ENCODE results near the gene HAND2. TPM values are rescaled to one million over a fixed set of nuclear protein-coding genes. Genes with fewer than 3 reads are reported as not detected.

Gene HAND2
- total RNA-seq, 1 donor from 2014 or later = not detected

- no peak for DNase-seq
Observed at GRCh38 chr4:173535957-173536356, 5.9 kb upstream of the HAND2 start.

- no peak for DNase-seq
Observed at GRCh38 chr4:173535165-173535902, 5.3 kb upstream of the HAND2 start.

- DNase-seq = no peak
Observed at GRCh38 chr4:173534434-173534833, 4.4 kb upstream of the HAND2 start.

- DNase-seq = no peak
Observed at GRCh38 chr4:173532725-173533511, 2.9 kb upstream of the HAND2 start.

GRCh38 chr4:173531086-173531965 lies 1.3 kb upstream of the HAND2 start:
- DNase-seq = no peak

- no peak for DNase-seq
Observed at GRCh38 chr4:173530326-173531085, 477 bp upstream of the HAND2 start.

GRCh38 chr4:173528378-173529321 lies 1.4 kb downstream of the HAND2 start:
- no peak for DNase-seq

- DNase-seq = no peak
Observed at GRCh38 chr4:173527103-173527891, 2.7 kb downstream of the HAND2 start.

GRCh38 chr4:173526724-173527102 lies 3.3 kb downstream of the HAND2 start:
- no peak for DNase-seq

GRCh38 chr4:173526027-173526482 lies 4.0 kb downstream of the HAND2 start:
- no peak for DNase-seq

GRCh38 chr4:173525118-173526011 lies 4.7 kb downstream of the HAND2 start:
- no peak for DNase-seq

GRCh38 chr4:173524218-173525117 lies 5.6 kb downstream of the HAND2 start:
- no peak for DNase-seq

GRCh38 chr4:173522951-173523395 lies 7.1 kb downstream of the HAND2 start:
- no peak for DNase-seq

GRCh38 chr4:173522160-173522950 lies 7.7 kb downstream of the HAND2 start:
- no peak for DNase-seq

GRCh38 chr4:173521467-173522159 lies 8.4 kb downstream of the HAND2 start:
- DNase-seq = no peak

GRCh38 chr4:173520921-173521466 lies 9.0 kb downstream of the HAND2 start:
- no peak for DNase-seq
